ENCODE measurements around the gene MBLAC2.

DNA sequence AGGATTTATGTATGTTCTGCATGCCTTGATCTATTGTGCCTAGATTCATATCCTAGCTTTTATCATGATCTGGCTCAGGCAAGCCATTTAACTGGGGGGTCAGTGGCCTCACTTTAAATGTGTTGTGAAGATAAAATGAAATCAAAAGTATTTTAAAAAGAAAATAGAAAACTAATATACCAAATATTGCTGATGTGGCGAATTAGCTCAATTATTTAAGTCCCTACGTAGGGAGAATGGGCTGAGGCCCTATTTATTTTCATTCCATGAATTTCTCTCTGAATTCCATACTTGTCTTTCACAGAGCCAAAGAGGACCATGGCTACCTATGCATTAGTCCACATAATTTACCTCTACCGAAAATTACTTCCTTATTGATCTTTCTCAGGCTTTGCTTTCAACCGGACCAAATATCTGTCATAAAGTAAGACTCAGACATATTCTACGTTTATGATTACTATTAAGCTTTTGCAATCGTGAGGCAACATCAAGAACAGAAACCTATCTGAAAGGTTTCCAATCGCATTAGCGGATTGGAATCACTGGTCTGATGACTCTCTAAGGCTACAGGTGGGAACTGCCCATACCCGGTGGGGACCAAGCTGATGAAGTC, 1.7 kb downstream of the MBLAC2 start:
- no peak for TF ChIP-seq EP300 (IDR thresholded peaks at IDR 0.05)
- TF ChIP-seq, protein P1, sequence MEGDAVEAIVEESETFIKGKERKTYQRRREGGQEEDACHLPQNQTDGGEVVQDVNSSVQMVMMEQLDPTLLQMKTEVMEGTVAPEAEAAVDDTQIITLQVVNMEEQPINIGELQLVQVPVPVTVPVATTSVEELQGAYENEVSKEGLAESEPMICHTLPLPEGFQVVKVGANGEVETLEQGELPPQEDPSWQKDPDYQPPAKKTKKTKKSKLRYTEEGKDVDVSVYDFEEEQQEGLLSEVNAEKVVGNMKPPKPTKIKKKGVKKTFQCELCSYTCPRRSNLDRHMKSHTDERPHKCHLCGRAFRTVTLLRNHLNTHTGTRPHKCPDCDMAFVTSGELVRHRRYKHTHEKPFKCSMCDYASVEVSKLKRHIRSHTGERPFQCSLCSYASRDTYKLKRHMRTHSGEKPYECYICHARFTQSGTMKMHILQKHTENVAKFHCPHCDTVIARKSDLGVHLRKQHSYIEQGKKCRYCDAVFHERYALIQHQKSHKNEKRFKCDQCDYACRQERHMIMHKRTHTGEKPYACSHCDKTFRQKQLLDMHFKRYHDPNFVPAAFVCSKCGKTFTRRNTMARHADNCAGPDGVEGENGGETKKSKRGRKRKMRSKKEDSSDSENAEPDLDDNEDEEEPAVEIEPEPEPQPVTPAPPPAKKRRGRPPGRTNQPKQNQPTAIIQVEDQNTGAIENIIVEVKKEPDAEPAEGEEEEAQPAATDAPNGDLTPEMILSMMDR (IDR thresholded peaks at IDR 0.05): no peak

Data from esophagus muscularis mucosa (tissue), 3 donors.